GM12878 (cell line): ENCODE data around the gene HYAL1. TPM values are rescaled to one million over a fixed set of nuclear protein-coding genes. Genes with fewer than 3 reads are reported as not detected.

ENCODE experiments used
- ATAC-seq: fragments of 200-7000 bp; cut with Tn5 transposase; 3 replicates; pipeline ENCODE4 v1.9.1; 2020; ENCODE audit warnings: mild to moderate bottlenecking, moderate library complexity
- BruUV-seq: library from RNA; stranded (reverse); fragments of 400-500 nt; replicated peaks from 2 replicates; lab custom pipeline; 2021; lab: Mats Ljungman, UMichigan
- CTCF ChIA-PET: fragments of 300-600 bp; sonication (Branson Sonifier 250); formaldehyde crosslinking; extraction: SDS; loops from one replicate; lab custom pipeline; 2021; ENCODE audit warnings: inconsistent platforms; lab: Yijun Ruan, JAX
- POLR2A ChIA-PET: fragments of 350-600 bp; formaldehyde crosslinking; extraction: SDS; loops from one replicate; lab custom pipeline; 2021; ENCODE audit warnings: inconsistent platforms; lab: Charles Lee
- RAD21 ChIA-PET: fragments of 300-600 bp; sonication (Branson Sonifier 250); formaldehyde crosslinking; loops from one replicate; lab custom pipeline; 2023; ENCODE audit warnings: antibody characterized with exemption; ENCODE audit not compliant: unreplicated experiment; lab: Charles Lee
- SMC1A ChIA-PET: fragments of 300-600 bp; sonication (Branson Sonifier 250); formaldehyde crosslinking; loops from one replicate; lab custom pipeline; 2023; ENCODE audit not compliant: unreplicated experiment, uncharacterized antibody; lab: Charles Lee
- DNase-seq: peaks from one replicate; pipeline ENCODE4 v3.0.0-alpha.2; 2011; ENCODE audit warnings: low read depth, low spot score
- FAIRE-seq: peaks from 3 replicates; lab custom pipeline; 2011; peaks lifted over from hg19 to GRCh38; lab: Jason Lieb, UNC
- H2AFZ ChIP-seq: 2 replicates; pipeline ENCODE4 v1.6.0; 2011; ENCODE audit warnings: low read depth, low read length, control low read depth; ENCODE audit not compliant: control insufficient read depth
- H3K27ac ChIP-seq: 2 replicates; pipeline ENCODE4 v1.5.1; 2011; ENCODE audit warnings: control low read depth; ENCODE audit not compliant: control insufficient read depth, insufficient read depth
- H3K27me3 ChIP-seq, 2 experiments: replicated peaks in 1 of 2; 2 replicates each; pipeline versions ENCODE4 v1.6.0 to v1.6.1; 2011; ENCODE audit warnings: low read length in 1 of 2; ENCODE audit not compliant: control insufficient read depth in 2 of 2, insufficient read depth in 2 of 2
- H3K36me3 ChIP-seq, 2 experiments: 2 replicates each; pipeline ENCODE4 v1.5.1; 2011; ENCODE audit warnings: low read length in 1 of 2; ENCODE audit not compliant: control insufficient read depth in 2 of 2, insufficient read depth in 2 of 2
- H3K4me1 ChIP-seq: 2 replicates; pipeline ENCODE4 v1.6.1; 2011; ENCODE audit warnings: mild to moderate bottlenecking, low read length, moderate library complexity, mixed read lengths; ENCODE audit not compliant: control insufficient read depth, insufficient read depth
- H3K4me2 ChIP-seq: 2 replicates; pipeline ENCODE4 v1.6.0; 2011; ENCODE audit warnings: control low read depth; ENCODE audit not compliant: control insufficient read depth, insufficient read depth
- H3K4me3 ChIP-seq: fragments of 200-600 bp; sonication (generic); 2 replicates; pipeline ENCODE4 v1.5.1; 2016
- H3K79me2 ChIP-seq: 2 replicates; pipeline ENCODE4 v1.6.0; 2011; ENCODE audit warnings: low read length; ENCODE audit not compliant: control insufficient read depth, insufficient read depth
- H3K9ac ChIP-seq: 2 replicates; pipeline ENCODE4 v1.8.0; 2011; ENCODE audit warnings: low read length, control low read depth, mixed read lengths; ENCODE audit not compliant: control insufficient read depth, insufficient read depth
- H3K9me3 ChIP-seq: replicated peaks from 3 replicates; pipeline ENCODE4 v1.5.1; 2011; ENCODE audit warnings: mild to moderate bottlenecking, low read length; ENCODE audit not compliant: control insufficient read depth, insufficient read depth
- H4K20me1 ChIP-seq: 2 replicates; pipeline ENCODE4 v1.6.0; 2011; ENCODE audit not compliant: control insufficient read depth, insufficient read depth
- BACH1 ChIP-seq: fragments of 450-650 bp; IDR thresholded peaks from 2 replicates; pipeline ENCODE4 v1.6.1; 2017; ENCODE audit warnings: mild to moderate bottlenecking, borderline replicate concordance
- CHD2 ChIP-seq: IDR thresholded peaks from 2 replicates; pipeline ENCODE4 v1.6.1; 2011; ENCODE audit warnings: low read depth, low read length, improper control_type of control experiment, borderline replicate concordance
- CREB1 ChIP-seq: IDR thresholded peaks from 2 replicates; pipeline ENCODE4 v1.6.1; 2012; ENCODE audit warnings: low read depth, mild to moderate bottlenecking, inconsistent platforms
- HCFC1 ChIP-seq: fragments of 150-350 bp; IDR thresholded peaks from 2 replicates; pipeline ENCODE4 v1.6.1; 2014; ENCODE audit warnings: low read length
- JUNB ChIP-seq: IDR thresholded peaks from 2 replicates; pipeline ENCODE4 v1.6.1; 2016; ENCODE audit warnings: antibody characterized with exemption, mild to moderate bottlenecking
- MYC ChIP-seq: IDR thresholded peaks from 2 replicates; pipeline ENCODE4 v1.6.1; 2011; ENCODE audit warnings: mild to moderate bottlenecking, low read length, moderate library complexity, inconsistent platforms; ENCODE audit not compliant: insufficient read depth, insufficient replicate concordance, insufficient read length, severe bottlenecking
- PML ChIP-seq: IDR thresholded peaks from 2 replicates; pipeline ENCODE4 v1.6.1; 2012; ENCODE audit warnings: low read length, inconsistent platforms
- POLR2AphosphoS2 ChIP-seq: IDR thresholded peaks from 2 replicates; pipeline ENCODE4 v1.6.1; 2011; ENCODE audit warnings: low read depth, mild to moderate bottlenecking, low read length, improper control_type of control experiment, moderate library complexity
- SMAD5 ChIP-seq: IDR thresholded peaks from 2 replicates; pipeline ENCODE4 v1.6.1; 2016; ENCODE audit warnings: antibody characterized with exemption, low read depth
- SUPT20H ChIP-seq: IDR thresholded peaks from 2 replicates; pipeline ENCODE4 v1.6.1; 2011; ENCODE audit warnings: low read depth, mild to moderate bottlenecking, low read length, moderate library complexity, borderline replicate concordance; ENCODE audit not compliant: control insufficient read depth
- ZSCAN29 ChIP-seq: fragments of 450-650 bp; IDR thresholded peaks from 2 replicates; pipeline ENCODE4 v1.6.1; 2017; ENCODE audit warnings: mild to moderate bottlenecking, moderate library complexity
- WGBS: methylation state at CpG from one replicate; pipeline ENCODE4 v1.1.6; 2016; ENCODE audit warnings: low lambda C conversion rate; ENCODE audit not compliant: insufficient replicate concordance, insufficient coverage; ENCODE audit errors: missing lambda C conversion rate; 5-methylcytosine and 5-hydroxymethylcytosine counted together
- in situ Hi-C: fragments of 300-500 bp; cut with MboI; formaldehyde crosslinking; loops from 9 replicates; pipeline ENCODE4 v1.14.3; 2018; ENCODE audit warnings: mixed read lengths
- intact Hi-C: fragments of 100-400 bp; cut with micrococcal nuclease; formaldehyde crosslinking; loops from one replicate; pipeline ENCODE4 v1.14.2; 2022; ENCODE audit not compliant: unreplicated experiment
- polyA plus RNA-seq, 11 experiments: library from polyadenylated mRNA; depleted of rRNA in 4 of 11; unstranded in 6 of 11; stranded (reverse) in 5 of 11; fragments of >200 nt; fragmentation: Nextera tagmentation in 4 of 11; fragmentation: Illumina TruSeq in 1 of 11; extraction: Ambion mirVana in 4 of 11; extraction: Trizol in 1 of 11; gene quantifications; 1 replicate in 1 of 11; 2 replicates in 10 of 11; pipeline versions ENCODE4 v1.2.1 to v1.2.3, GENCODE V29; 2011 to 2016; ENCODE audit warnings: inconsistent platforms in 2 of 11, missing spikeins in 2 of 11, low read depth in 1 of 11
- total RNA-seq, 4 experiments: library from RNA; depleted of rRNA in 3 of 4; stranded (reverse); fragments of >200 nt in 3 of 4; fragmentation: Illumina TruSeq in 1 of 4; extraction: Trizol in 1 of 4; gene quantifications; 2 replicates each; pipeline versions ENCODE4 v1.2.1 to v1.2.3, GENCODE V29; 2013 to 2021
- TF ChIP-seq, protein P1 (sequence below): fragments of 450-650 bp; IDR thresholded peaks from 2 replicates; pipeline ENCODE4 v1.6.1; 2018; ENCODE audit warnings: borderline replicate concordance, mild to moderate bottlenecking; ENCODE audit not compliant: partially characterized antibody

Gene HYAL1
- total and polyA plus RNA-seq, 10 of the 15 experiments (the other 5 are each of a cell fraction or from before 2014, with no cell fraction given) = 0.04 to 0.55 (median 0.18) TPM; not detected in 2

DNA sequence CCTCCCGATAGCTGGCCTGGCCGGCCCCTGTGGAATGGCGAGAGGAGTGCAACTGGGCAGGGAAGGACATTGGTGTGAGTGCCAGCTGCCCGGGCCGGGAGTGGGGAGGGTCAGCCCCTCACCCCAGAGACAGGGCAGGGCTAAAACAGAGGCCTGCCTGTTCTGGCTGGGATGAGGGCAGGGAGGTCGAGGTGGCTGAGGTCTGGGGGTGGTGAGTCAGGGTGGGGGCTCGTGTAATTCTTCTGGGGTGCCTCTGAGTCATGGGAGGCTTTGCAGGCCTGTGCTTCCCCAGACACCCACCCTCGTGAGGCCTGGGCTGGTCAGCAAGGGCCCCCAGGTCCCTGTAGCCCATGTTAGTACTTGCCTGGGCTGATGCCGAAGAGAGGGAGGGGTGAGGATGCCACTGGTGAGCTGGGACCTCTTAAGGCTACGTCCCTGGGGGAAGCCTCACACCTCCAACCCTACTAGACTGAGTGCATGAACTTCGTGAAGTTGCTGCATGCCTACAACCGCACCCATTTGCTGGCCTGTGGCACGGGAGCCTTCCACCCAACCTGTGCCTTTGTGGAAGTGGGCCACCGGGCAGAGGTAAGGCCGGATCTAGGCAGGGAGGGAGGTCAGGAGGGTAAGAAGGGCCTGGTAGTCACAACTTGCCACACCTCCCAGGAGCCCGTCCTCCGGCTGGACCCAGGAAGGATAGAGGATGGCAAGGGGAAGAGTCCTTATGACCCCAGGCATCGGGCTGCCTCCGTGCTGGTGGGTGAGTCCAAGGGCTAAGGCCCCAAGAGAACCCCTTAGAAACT lies 32.8 kb downstream of the HYAL1 start:
- in situ Hi-C loops (loop anchor here (5.0 kb wide), 2 partner anchors 73 to 148 kb away; no protein-coding TSS in a partner anchor), intact Hi-C loops (no loop called here)
- ATAC-seq (no peak), FAIRE-seq (no peak), DNase-seq (no peak)
- Histone ChIP-seq H3K27me3 (peaks cover 7 to 13% of the 10 kb centered on the region in 2 experiments; a peak in 3 of 4 replicates), H3K27ac (no peak overlapping the region), H3K9ac (no peak overlapping the region), H3K4me1 (peaks cover 6% of the 10 kb centered on the region), H4K20me1 (no peaks in the 10 kb centered on the region), H3K36me3 (no peaks in the 10 kb centered on the region), H2AFZ (no peak overlapping the region), H3K4me2 (no peak overlapping the region), H3K9me3 (no peaks in the 10 kb centered on the region), H3K4me3 (no peak overlapping the region), H3K79me2 (no peaks in the 10 kb centered on the region)
- 40% methylated on average over 19 of the region's 19 CpGs for WGBS
- ChIA-PET SMC1A (interaction anchor here (0.8 to 1.3 kb wide), 2 partner anchors 24 to 78 kb away, joined by 4 to 5 read pairs; no protein-coding TSS in a partner anchor), POLR2A (no interaction called here), RAD21 (interaction anchor here (3.5 kb wide), 1 partner anchor 44 kb away, joined by 23 read pairs; no protein-coding TSS in a partner anchor), CTCF (interaction anchor here (1.0 to 3.1 kb wide), 8 partner anchors 10 to 150 kb away, joined by 3 to 24 read pairs (median 7); no protein-coding TSS in a partner anchor)
- TF ChIP-seq, protein P1, sequence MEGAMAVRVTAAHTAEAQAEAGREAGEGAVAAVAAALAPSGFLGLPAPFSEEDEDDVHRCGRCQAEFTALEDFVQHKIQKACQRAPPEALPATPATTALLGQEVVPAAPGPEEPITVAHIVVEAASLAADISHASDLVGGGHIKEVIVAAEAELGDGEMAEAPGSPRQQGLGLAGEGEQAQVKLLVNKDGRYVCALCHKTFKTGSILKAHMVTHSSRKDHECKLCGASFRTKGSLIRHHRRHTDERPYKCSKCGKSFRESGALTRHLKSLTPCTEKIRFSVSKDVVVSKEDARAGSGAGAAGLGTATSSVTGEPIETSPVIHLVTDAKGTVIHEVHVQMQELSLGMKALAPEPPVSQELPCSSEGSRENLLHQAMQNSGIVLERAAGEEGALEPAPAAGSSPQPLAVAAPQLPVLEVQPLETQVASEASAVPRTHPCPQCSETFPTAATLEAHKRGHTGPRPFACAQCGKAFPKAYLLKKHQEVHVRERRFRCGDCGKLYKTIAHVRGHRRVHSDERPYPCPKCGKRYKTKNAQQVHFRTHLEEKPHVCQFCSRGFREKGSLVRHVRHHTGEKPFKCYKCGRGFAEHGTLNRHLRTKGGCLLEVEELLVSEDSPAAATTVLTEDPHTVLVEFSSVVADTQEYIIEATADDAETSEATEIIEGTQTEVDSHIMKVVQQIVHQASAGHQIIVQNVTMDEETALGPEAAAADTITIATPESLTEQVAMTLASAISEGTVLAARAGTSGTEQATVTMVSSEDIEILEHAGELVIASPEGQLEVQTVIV = no peak
- TF ChIP-seq HCFC1 (no peak), MYC (no peak), PML (no peak), CHD2 (no peak), POLR2AphosphoS2 (no peak), SMAD5 (no peak), ZSCAN29 (no peak), JUNB (no peak), BACH1 (no peak), CREB1 (no peak), SUPT20H (no peak)
- no TSS peak for BruUV-seq
